Parathyroid adenoma (tissue), 2 donors: Measurements from ENCODE around the gene NOL12.
A peak's percentile ranks its signal among the peaks of the same experiment; 100 is the strongest.

ENCODE experiments used
- H2AFZ ChIP-seq: fragments of 300-600 bp; sonication (generic); one replicate; pipeline ENCODE4 v1.7.0; 2017; ENCODE audit warnings: antibody characterized with exemption, mild to moderate bottlenecking
- H3K27ac ChIP-seq: fragments of 300-600 bp; sonication (generic); one replicate; pipeline ENCODE4 v1.7.0; 2017
- H3K27me3 ChIP-seq: fragments of 300-600 bp; sonication (generic); one replicate; pipeline ENCODE4 v1.7.0; 2017; ENCODE audit warnings: low read length; ENCODE audit not compliant: control insufficient read depth, insufficient read depth
- H3K36me3 ChIP-seq: fragments of 300-600 bp; sonication (generic); one replicate; pipeline ENCODE4 v1.7.0; 2017; ENCODE audit warnings: low read length; ENCODE audit not compliant: control insufficient read depth, insufficient read depth
- H3K4me1 ChIP-seq: fragments of 300-600 bp; sonication (generic); one replicate; pipeline ENCODE4 v1.7.0; 2017; ENCODE audit warnings: control low read depth
- H3K4me2 ChIP-seq: fragments of 300-600 bp; sonication (generic); one replicate; pipeline ENCODE4 v1.7.0; 2017; ENCODE audit warnings: low read length
- H3K4me3 ChIP-seq: fragments of 300-600 bp; sonication (generic); one replicate; pipeline ENCODE4 v1.7.0; 2017; ENCODE audit warnings: low read depth, low read length
- H3K79me2 ChIP-seq: fragments of 300-600 bp; sonication (generic); one replicate; pipeline ENCODE4 v1.7.0; 2017; ENCODE audit warnings: control low read depth
- H3K9ac ChIP-seq: fragments of 300-600 bp; sonication (generic); one replicate; pipeline ENCODE4 v1.7.0; 2017; ENCODE audit warnings: mild to moderate bottlenecking
- H3K9me3 ChIP-seq: fragments of 300-600 bp; sonication (generic); one replicate; pipeline ENCODE4 v1.7.0; 2017; ENCODE audit warnings: low read length; ENCODE audit not compliant: control insufficient read depth
- CTCF ChIP-seq: fragments of 300-600 bp; sonication (generic); IDR thresholded peaks from one replicate; pipeline ENCODE4 v1.7.0; 2017; ENCODE audit warnings: antibody characterized with exemption, mild to moderate bottlenecking
- donor health status: primary hyperparathyroidism.

NOL12 gene

GRCh38 chr22:37660709-37661045 lies 25.5 kb upstream of the NOL12 start:
- Histone ChIP-seq H3K27ac (peak overlapping the region; percentile 42), H3K79me2 (no peaks in the 10 kb centered on the region), H3K9me3 (no peaks in the 10 kb centered on the region), H3K4me2 (no peak overlapping the region), H3K36me3 (no peaks in the 10 kb centered on the region), H3K4me3 (no peak overlapping the region), H3K4me1 (peaks cover 9% of the 10 kb centered on the region), H3K27me3 (no peaks in the 10 kb centered on the region), H2AFZ (no peak overlapping the region), H3K9ac (no peak overlapping the region)
- no peak for TF ChIP-seq CTCF

GRCh38 chr22:37661160-37661924 lies 24.8 kb upstream of the NOL12 start:
- Histone ChIP-seq H3K9me3 (no peaks in the 10 kb centered on the region), H2AFZ (no peak overlapping the region), H3K4me3 (no peak overlapping the region), H3K79me2 (no peaks in the 10 kb centered on the region), H3K4me1 (peaks cover 9% of the 10 kb centered on the region), H3K4me2 (no peak overlapping the region), H3K27me3 (no peaks in the 10 kb centered on the region), H3K27ac (peak overlapping the region; percentile 42), H3K36me3 (no peaks in the 10 kb centered on the region), H3K9ac (no peak overlapping the region)
- peak; percentile 37 for TF ChIP-seq CTCF

DNA sequence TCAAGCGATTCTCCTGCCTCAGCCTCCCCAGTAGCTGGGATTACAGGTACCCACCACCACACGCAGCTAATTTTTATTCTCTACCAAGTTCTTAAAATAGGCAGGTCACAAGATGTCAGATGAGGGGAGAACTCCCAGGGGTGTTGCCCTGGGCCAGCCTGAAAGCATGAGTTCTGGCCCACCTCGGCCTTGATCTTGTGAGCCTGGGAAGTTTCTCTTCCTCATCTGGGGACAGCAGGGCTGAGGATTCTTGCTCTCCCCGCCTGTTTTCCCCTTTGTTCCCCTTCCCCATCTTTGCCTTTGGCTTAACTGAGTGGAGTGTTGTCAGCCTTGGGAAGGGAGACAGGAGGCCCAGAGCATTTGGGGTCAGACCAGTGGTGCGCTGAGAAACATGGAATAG lies 24.1 kb upstream of the NOL12 start:
- Histone ChIP-seq H2AFZ (no peak overlapping the region), H3K27ac (no peak overlapping the region), H3K79me2 (no peaks in the 10 kb centered on the region), H3K36me3 (no peaks in the 10 kb centered on the region), H3K4me1 (peaks cover 9% of the 10 kb centered on the region), H3K9me3 (no peaks in the 10 kb centered on the region), H3K27me3 (no peaks in the 10 kb centered on the region), H3K9ac (no peak overlapping the region), H3K4me2 (no peak overlapping the region), H3K4me3 (no peak overlapping the region)
- no peak for TF ChIP-seq CTCF

- Histone ChIP-seq H3K79me2 (no peaks in the 10 kb centered on the region), H3K27me3 (no peaks in the 10 kb centered on the region), H3K9ac (no peak overlapping the region), H3K9me3 (no peaks in the 10 kb centered on the region), H3K27ac (no peak overlapping the region), H3K4me3 (no peak overlapping the region), H3K36me3 (no peaks in the 10 kb centered on the region), H2AFZ (no peak overlapping the region), H3K4me2 (no peak overlapping the region), H3K4me1 (peaks cover 5% of the 10 kb centered on the region)
- no peak for TF ChIP-seq CTCF
Measured at GRCh38 chr22:37663521-37664140, 22.5 kb upstream of the NOL12 start.
